GM18511 (cell line): Measurements from ENCODE around the gene STUM.

Experiments
- ATAC-seq: cut with Tn5 transposase; IDR thresholded peaks from one replicate; pipeline ENCODE4 v1.9.1; 2021; ENCODE audit warnings: mild to moderate bottlenecking, moderate library complexity; ENCODE audit not compliant: unreplicated experiment

The STUM gene

GRCh38 chr1:226558036-226558650 is 9.6 kb downstream of the STUM start:
- no peak for ATAC-seq

- ATAC-seq: no peak
These were observed 11.7 kb downstream of the STUM start for GRCh38 chr1:226560243-226560642.

GRCh38 chr1:226562989-226563388 is 14.4 kb downstream of the STUM start:
- no peak for ATAC-seq

- no peak for ATAC-seq
These were observed 15.1 kb downstream of the STUM start for GRCh38 chr1:226563666-226564065.

GRCh38 chr1:226565476-226565875 is 16.9 kb downstream of the STUM start:
- ATAC-seq: no peak

GRCh38 chr1:226566234-226566633 is 17.7 kb downstream of the STUM start:
- ATAC-seq: no peak

GRCh38 chr1:226566760-226567159 is 18.2 kb downstream of the STUM start:
- no peak for ATAC-seq

GRCh38 chr1:226568077-226568831 is 19.7 kb downstream of the STUM start:
- ATAC-seq: no peak

- no peak for ATAC-seq
These were observed 20.6 kb downstream of the STUM start for GRCh38 chr1:226568975-226569741.

- no peak for ATAC-seq
These were observed 21.4 kb downstream of the STUM start for GRCh38 chr1:226569879-226570547.

GRCh38 chr1:226571893-226572292 is 23.3 kb downstream of the STUM start:
- no peak for ATAC-seq

- ATAC-seq: no peak
These were observed 23.8 kb downstream of the STUM start for GRCh38 chr1:226572325-226572726.

- no peak for ATAC-seq
These were observed 25.5 kb downstream of the STUM start for GRCh38 chr1:226574044-226574443.

- ATAC-seq: no peak
These were observed 26.2 kb downstream of the STUM start for GRCh38 chr1:226574591-226575435.

- ATAC-seq: no peak
These were observed 26.8 kb downstream of the STUM start for GRCh38 chr1:226575436-226575720.

GRCh38 chr1:226575739-226576378 is 27.3 kb downstream of the STUM start:
- ATAC-seq: no peak

- ATAC-seq: no peak
These were observed 28.0 kb downstream of the STUM start for GRCh38 chr1:226576601-226577000.

- ATAC-seq: no peak
These were observed 29.0 kb downstream of the STUM start for GRCh38 chr1:226577401-226578180.

GRCh38 chr1:226578946-226579578 is 30.5 kb downstream of the STUM start:
- ATAC-seq: no peak
